Measurements from ENCODE around the gene KRTAP6-3.

Gene KRTAP6-3, protein sequence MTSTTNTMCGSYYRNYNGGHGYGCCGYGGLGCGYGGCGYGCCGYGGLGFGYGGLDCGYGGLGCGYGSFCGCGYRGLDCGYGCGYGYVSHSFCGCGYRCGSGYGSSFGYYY

DNA sequence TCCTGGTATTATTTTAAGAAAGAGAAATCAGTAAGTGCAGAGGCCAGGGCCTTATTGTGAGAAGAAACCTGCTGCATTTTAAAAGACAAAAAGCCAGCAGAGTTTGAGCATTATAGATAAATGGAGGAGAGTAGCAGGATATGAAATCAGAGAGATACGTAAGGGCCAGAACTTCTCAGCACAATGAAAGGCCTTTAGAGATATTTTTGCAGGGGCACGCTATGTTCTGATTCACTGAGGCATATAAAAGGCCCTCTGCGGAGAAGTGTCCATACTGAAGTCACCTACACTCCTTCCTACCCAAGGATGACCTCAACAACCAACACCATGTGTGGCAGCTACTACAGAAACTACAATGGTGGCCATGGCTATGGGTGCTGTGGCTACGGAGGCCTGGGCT lies at the start of gene KRTAP6-3:
TSS of gene KRTAP6-3 (plus strand) at position 301 of the 400 bp plus-strand sequence. CDS start at position 307, 6 bp downstream.
- DNase-seq (ENCODE audit: low spot score) = no peak

DNA sequence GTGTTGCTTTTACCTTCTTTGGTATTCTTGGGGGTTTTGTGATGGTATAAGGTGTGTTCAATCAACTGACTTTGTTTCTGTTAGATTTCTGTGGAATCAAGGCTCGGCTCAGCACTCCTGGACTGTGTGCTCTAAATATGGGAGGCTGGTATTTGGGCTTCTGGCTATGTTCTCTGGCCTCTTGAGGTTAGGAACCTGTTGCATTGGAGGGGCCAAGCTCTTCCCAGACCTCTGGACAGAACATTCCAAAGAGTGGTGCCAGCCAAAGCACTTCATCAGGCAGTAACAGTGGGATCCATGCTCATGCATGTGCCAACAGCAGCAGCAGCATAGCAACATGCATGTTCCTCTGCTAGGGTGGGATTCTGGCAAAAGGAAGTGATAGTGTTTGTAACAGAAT lies 39.5 kb upstream of the KRTAP6-3 start:
- no peak for DNase-seq (ENCODE audit: low spot score)

DNA sequence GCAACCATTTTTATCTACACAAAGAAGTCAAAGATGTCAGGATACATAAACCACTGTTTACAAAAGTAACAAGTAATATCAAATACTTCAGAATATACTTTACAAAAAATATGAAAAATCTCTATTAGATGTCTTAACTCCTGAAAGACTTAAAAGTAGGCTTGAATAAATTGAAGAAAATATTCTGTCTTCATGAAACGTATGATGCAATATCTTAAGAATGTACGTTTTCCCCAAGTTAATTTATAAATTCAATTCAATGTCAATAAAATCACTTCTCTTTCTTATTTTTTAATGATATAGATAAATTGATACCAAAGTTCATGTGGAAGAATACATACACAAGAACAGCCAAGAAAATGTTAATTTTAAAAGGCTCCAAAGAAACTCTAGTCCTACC lies 37.1 kb upstream of the KRTAP6-3 start:
- no peak for DNase-seq (ENCODE audit: low spot score)

DNA sequence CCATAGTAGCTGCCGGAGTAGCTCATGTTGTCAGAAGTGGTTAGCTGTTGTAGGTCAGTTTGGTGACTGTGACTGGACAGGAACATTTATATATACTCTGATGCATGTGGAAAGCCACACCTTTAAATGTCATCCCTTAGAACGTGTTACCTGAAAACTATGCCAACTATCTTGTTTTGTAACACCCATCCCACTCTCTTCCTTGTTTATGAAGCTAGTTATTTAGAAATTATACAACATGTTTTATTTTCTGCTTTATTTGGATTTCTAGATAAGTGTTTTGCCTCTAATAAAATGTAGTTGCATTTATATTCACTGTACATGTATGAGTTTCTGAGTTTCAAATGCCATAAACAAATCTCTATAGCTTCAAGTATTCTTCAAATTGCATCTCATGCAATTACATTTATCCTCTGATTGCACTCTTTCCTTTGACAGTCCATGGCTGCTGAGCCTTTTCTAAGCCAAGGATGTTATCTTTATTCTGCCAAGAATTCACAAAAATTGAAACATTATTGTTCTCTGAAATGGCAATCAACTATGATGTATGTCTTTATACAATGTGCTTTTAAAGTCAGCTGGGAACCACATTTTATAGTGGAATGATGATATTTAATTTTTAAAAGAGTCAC lies 30.9 kb upstream of the KRTAP6-3 start, which contains the start of gene KRTAP19-7:
TSS of gene KRTAP19-7 (minus strand) at position 51 of the 632 bp plus-strand sequence. CDS start at position 26, 25 bp downstream.
- DNase-seq (ENCODE audit: low spot score) = no peak

GRCh38 chr21:30561957-30562356 lies 30.3 kb upstream of the KRTAP6-3 start:
- DNase-seq (ENCODE audit: low spot score) = no peak

GRCh38 chr21:30563072-30563471 lies 29.2 kb upstream of the KRTAP6-3 start:
- no peak for DNase-seq (ENCODE audit: low spot score)

DNA sequence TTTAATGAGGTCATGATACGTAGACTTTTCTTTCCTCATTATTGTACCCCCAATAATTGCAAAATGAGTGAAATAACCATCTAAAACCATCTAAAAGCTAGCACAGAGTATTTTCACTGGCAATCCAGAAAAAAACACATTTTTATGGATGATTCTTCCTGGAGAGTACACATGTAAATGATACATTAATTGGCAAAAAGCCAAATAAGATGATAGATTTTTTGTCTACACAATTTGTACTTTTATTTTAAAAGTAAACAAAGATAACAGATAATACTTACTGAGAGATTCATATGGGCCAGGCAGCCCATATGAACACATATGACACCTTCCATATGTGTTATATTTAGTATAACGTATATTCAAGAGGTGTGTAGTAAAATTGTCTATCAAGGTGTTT lies 28.6 kb upstream of the KRTAP6-3 start:
- no peak for DNase-seq (ENCODE audit: low spot score)

- DNase-seq (ENCODE audit: low spot score) = no peak
Measured at GRCh38 chr21:30567617-30568016, 24.6 kb upstream of the KRTAP6-3 start.

DNA sequence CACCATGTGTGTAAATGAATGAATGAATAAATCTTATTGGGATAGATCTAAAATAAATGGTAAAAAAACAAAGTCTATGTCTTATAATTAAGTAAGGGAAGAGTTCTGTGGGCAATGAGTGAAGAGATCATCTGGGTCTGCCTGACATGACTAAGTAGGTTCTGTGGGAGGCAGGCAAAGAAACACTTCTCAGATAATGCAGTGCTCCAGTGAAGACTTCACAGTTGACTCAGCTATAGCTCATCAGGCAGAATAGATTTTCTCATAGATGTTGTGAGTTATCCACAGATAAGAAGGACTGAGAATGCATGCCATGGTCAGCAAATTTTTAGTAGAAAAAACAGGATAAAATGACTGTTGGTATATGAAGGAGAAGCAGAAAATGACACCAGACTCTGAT lies 14.5 kb upstream of the KRTAP6-3 start:
- no peak for DNase-seq (ENCODE audit: low spot score)

DNA sequence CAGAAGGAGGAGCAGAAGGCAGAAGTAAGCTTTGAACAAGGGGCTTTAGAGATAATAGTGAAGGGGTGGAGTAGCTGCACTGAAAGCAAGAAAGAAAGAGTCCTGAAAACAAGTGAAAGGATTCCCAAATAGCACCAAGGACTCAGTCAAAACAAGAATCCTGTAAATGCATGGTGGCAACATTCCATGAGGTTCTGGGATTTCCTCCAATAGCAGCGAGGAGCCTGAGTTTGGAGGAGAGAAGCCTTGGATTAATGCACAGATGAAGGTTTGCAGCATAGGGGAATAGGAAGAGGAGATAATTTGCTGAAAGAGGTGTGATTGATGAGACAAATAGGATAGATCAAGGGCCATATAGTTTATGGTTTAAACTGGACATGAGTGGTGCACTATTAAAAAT lies 12.9 kb upstream of the KRTAP6-3 start:
- DNase-seq (ENCODE audit: low spot score) = no peak

DNA sequence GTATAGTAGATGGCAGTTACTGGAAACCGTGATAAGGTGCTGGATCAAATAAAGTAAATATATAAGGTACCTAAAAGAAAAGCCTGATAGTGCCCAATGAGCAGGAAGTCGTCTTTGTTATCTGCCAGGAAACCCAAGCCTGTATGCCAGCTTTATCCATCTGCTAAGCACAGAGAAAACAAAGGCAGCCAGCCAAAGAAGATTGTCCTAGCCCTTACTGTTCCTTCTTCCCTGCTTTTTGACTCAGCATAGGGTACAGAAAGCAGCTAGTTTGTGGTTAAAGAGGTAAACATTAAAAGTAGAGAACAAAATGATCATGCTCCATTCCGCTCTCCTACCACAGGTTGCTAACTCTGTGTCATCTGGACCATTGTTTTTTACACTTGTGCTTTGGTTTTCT lies 12.1 kb upstream of the KRTAP6-3 start:
- no peak for DNase-seq (ENCODE audit: low spot score)

GRCh38 chr21:30582870-30583269 lies 9.4 kb upstream of the KRTAP6-3 start:
- DNase-seq (ENCODE audit: low spot score) = no peak

GRCh38 chr21:30590297-30590696 lies 1.9 kb upstream of the KRTAP6-3 start, which contains the start of gene KRTAP22-2:
Gene KRTAP22-2, minus strand, starts transcription at chr21:30590397.
- DNase-seq (ENCODE audit: low spot score) = no peak

DNA sequence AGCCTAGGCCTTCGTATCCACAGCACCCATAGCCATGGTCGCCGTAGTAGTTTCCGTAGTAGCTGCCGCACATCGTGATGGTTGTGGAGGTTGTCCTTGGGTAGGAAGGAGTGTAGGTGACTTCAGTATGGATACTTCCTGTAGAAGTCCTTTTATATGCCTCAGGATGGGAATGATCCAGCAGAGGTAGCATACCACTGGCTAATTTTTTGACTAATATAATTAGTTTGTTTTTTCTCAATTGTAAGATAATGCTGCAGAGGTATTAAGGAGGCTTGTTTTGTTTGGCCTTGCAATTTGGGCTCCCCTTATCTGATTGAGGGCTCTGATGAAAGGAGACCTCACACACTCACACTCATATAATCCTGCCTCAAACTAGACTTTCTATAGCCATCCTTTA lies 6.6 kb downstream of the KRTAP6-3 start, which contains the start of gene KRTAP6-2:
TSS of gene KRTAP6-2 (minus strand) at position 101 of the 400 bp plus-strand sequence. CDS start at position 73, 28 bp downstream.
- no peak for DNase-seq (ENCODE audit: low spot score)

DNA sequence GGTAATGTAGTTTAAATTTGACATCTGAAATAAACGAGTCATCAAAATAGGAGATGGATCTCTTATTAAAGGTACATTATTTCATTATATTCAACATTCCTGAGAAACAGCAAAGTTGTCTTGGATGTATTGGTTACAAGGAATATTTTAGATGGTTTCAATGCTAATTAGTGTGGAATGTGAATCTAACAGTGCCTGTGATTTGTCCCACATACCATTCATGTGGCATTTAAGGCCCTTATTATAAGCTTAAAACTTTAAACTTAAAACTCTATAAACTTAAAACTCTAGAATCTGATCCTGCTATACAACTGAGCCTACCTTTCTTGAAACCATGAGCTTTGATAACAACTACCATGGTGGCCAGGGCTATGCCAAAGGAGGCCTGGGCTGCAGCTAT lies 8.5 kb downstream of the KRTAP6-3 start, which contains the start of gene KRTAP22-1:
TSS of gene KRTAP22-1 (plus strand) at position 301 of the 400 bp plus-strand sequence.
- DNase-seq (ENCODE audit: low spot score) = no peak

DNA sequence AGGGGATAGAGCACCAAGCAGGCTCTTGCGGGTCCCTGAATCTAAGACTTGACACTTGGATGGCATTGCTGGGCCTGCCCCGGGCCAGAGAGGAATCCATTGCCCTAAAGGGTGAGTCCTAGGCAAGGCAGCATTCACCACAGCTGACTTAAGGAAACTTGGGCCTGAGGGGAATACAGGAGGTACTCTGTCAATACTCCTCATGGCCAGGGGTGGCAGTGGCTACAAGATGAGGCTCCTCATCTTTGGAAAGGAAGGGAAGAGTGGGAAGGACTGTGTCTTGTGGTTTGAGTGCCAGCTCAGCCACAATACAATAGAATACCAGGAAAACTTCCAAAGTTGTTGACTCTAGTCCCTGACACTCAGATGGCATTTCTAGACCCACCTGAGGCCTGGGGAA lies 13.7 kb downstream of the KRTAP6-3 start:
- no peak for DNase-seq (ENCODE audit: low spot score)

GRCh38 chr21:30612132-30612531 lies 19.9 kb downstream of the KRTAP6-3 start:
- no peak for DNase-seq (ENCODE audit: low spot score)

DNA sequence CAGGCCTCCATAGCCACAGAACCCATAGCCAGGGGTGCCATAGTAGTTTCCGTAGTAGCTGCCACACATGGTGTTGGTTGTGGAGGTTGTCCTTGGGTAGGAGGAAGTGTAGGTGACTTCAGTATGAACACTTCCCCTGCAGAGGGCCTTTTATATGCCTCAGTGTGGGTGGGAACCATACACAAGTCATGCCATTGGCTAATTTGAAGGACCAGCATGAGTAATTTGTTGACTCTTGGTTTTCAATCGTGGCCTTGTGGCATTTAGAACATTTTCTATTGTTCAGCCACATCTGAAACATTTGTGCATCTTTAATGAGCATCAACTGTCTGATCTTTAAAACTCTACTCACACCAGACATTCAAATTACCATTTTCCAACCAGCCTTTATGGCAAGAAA lies 21.6 kb downstream of the KRTAP6-3 start, which contains the start of gene KRTAP6-1:
TSS of gene KRTAP6-1 (minus strand) at position 95 of the 400 bp plus-strand sequence. CDS start at position 69, 26 bp downstream.
- no peak for DNase-seq (ENCODE audit: low spot score)

DNA sequence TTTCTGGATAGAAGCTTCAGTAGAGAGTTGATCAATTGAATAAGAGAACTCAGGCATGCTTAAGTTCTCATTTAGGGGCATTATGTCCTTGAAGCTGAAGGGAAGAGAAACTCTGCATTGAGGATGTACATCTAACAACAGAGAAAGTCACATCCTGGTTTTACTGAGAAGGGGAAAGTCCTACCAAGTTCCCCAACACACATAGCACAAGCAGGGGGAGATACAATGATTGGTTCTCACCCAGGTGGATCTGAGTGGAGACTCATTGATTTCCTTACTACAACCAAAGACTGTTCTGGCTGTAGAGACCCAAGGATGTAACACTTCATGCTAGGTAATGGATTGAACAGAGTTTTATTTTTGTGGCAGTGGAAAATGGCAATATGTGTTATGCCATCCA lies 23.0 kb downstream of the KRTAP6-3 start:
- DNase-seq (ENCODE audit: low spot score) = no peak

DNA sequence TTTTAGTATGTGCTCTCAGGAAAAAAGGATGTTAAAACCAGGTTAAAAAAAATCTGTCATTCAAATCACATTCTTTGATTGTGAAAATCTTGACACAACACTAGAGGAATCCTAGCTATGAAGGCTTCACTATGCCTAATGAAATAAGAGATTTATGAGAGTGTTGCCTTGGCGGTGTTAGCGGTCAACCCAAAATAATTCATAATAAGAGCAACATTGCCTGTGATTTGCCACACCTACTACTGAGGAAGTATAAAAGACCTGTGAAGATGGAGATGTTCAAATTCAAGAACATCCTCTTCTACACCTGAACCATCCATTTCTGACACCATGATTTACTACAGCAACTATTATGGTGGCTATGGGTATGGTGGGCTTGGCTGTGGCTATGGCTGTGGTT lies 23.9 kb downstream of the KRTAP6-3 start, which contains the start of gene KRTAP20-1:
TSS of gene KRTAP20-1 (plus strand) at position 301 of the 400 bp plus-strand sequence. CDS start at position 331, 30 bp downstream.
- no peak for DNase-seq (ENCODE audit: low spot score)

- DNase-seq (ENCODE audit: low spot score) = no peak
Measured at GRCh38 chr21:30620080-30620479, 27.8 kb downstream of the KRTAP6-3 start.

- DNase-seq (ENCODE audit: low spot score) = no peak
Measured at GRCh38 chr21:30620522-30620921, 28.3 kb downstream of the KRTAP6-3 start, which contains the start of gene KRTAP20-4. Gene KRTAP20-4, plus strand, starts transcription at chr21:30620627.

GRCh38 chr21:30623362-30623761 lies 31.1 kb downstream of the KRTAP6-3 start:
- no peak for DNase-seq (ENCODE audit: low spot score)
